NCI-H460 (cell line): ENCODE measurements around the gene COPS9. TPM values are rescaled to one million over a fixed set of nuclear protein-coding genes. Genes with fewer than 3 reads are reported as not detected.

Source experiments
- DNase-seq: peaks from one replicate; pipeline ENCODE4 v3.0.0-alpha.2; 2016; ENCODE audit warnings: low read depth; ENCODE audit errors: extremely low read depth
- total RNA-seq: library from RNA; depleted of rRNA; stranded (reverse); fragments of >200 nt; shearing (Covaris generic); gene quantifications from 2 replicates; pipeline ENCODE4 v1.2.3, GENCODE V29; 2014; rRNA removed

Gene COPS9
- total RNA-seq, 1 experiment from 2014 or later: 144 TPM

- DNase-seq: no peak
Measured at GRCh38 chr2:240123821-240124650, 12.1 kb downstream of the COPS9 start.

GRCh38 chr2:240121675-240122074, 14.4 kb downstream of the COPS9 start:
- DNase-seq: no peak

GRCh38 chr2:240121190-240121589, 14.9 kb downstream of the COPS9 start:
- no peak for DNase-seq

- no peak for DNase-seq
Measured at GRCh38 chr2:240114233-240114632, 21.9 kb downstream of the COPS9 start.

- DNase-seq: no peak
Measured at GRCh38 chr2:240112914-240113690, 23.0 kb downstream of the COPS9 start.

- DNase-seq: no peak
Measured at GRCh38 chr2:240111253-240111652, 24.9 kb downstream of the COPS9 start.

- no peak for DNase-seq
Measured at GRCh38 chr2:240109386-240109785, 26.7 kb downstream of the COPS9 start.

GRCh38 chr2:240107477-240107796, 28.7 kb downstream of the COPS9 start:
- no peak for DNase-seq

- no peak for DNase-seq
Measured at GRCh38 chr2:240106765-240107476, 29.2 kb downstream of the COPS9 start.

- DNase-seq: no peak
Measured at GRCh38 chr2:240105982-240106381, 30.1 kb downstream of the COPS9 start.

GRCh38 chr2:240103136-240103535, 33.0 kb downstream of the COPS9 start:
- no peak for DNase-seq

- no peak for DNase-seq
Measured at GRCh38 chr2:240098349-240098748, 37.8 kb downstream of the COPS9 start.

- DNase-seq: no peak
Measured at GRCh38 chr2:240095556-240096523, 40.3 kb downstream of the COPS9 start.

- DNase-seq: no peak
Measured at GRCh38 chr2:240089306-240089705, 46.8 kb downstream of the COPS9 start.

GRCh38 chr2:240086563-240086962, 49.5 kb downstream of the COPS9 start:
- DNase-seq: no peak

Other genes with a start within 250 kb of the COPS9 start
- 181 and 193 TPM in 2 replicates for gene NDUFA10, start 111.0 kb downstream of the COPS9 start, total RNA-seq
- not detected in 2 replicates for gene OR6B2, start 105.9 kb downstream of the COPS9 start, total RNA-seq
- not detected in 2 replicates for gene OR6B3, start 82.8 kb downstream of the COPS9 start, total RNA-seq
- not detected in 2 replicates for gene OTOS, start 4.4 kb upstream of the COPS9 start, total RNA-seq